ENCODE data around the gene ERCC5. TPM values are rescaled to one million over a fixed set of nuclear protein-coding genes. Genes with fewer than 3 reads are reported as not detected.
A peak's percentile ranks its signal among the peaks of the same experiment; 100 is the strongest.

ERCC5 gene
- total and polyA plus RNA-seq, 9 of the 15 experiments (the other 6 are each of a cell fraction or from before 2014, with no cell fraction given), result 7.4 to 43.1 (median 33.9) TPM

GRCh38 chr13:102800145-102801041 is 45.4 kb upstream of the ERCC5 start (continued):
- TF ChIP-seq CEBPZ (IDR thresholded peaks at IDR 0.05; ENCODE audit: borderline replicate concordance, low read depth, low read length), result no peak
- peak in 1 of 3 experiments; percentile 70 for TF ChIP-seq YY1 (IDR thresholded peaks at IDR 0.05; ENCODE audit: borderline replicate concordance in 1 of 3, control insufficient read depth in 1 of 3, extremely low read depth in 1 of 3, insufficient read depth in 3 of 3, insufficient read length in 1 of 3, insufficient replicate concordance in 2 of 3, low read depth in 1 of 3, low read length in 2 of 3)
- no peak for TF ChIP-seq ETV6 (IDR thresholded peaks at IDR 0.05; ENCODE audit: borderline replicate concordance in 1 of 2, low read depth in 2 of 2, low read length in 1 of 2)
- no peak for TF ChIP-seq ETV6 (CRISPR knock-in tag; IDR thresholded peaks at IDR 0.05; ENCODE audit: borderline replicate concordance)
- no peak for TF ChIP-seq ASH1L (IDR thresholded peaks at IDR 0.05; ENCODE audit: borderline replicate concordance, low read depth, partially characterized antibody)
- TF ChIP-seq ZBTB12 (CRISPR knock-in tag; IDR thresholded peaks at IDR 0.05), result no peak
- no peak for TF ChIP-seq SRF (CRISPR knock-in tag; IDR thresholded peaks at IDR 0.05)
- TF ChIP-seq L3MBTL2 (IDR thresholded peaks at IDR 0.05), result peak; percentile 68
- TF ChIP-seq POLR2H (tag; IDR thresholded peaks at IDR 0.05; ENCODE audit: low read depth), result no peak
- TF ChIP-seq ZEB2 (IDR thresholded peaks at IDR 0.05), result no peak
- no peak for TF ChIP-seq E2F3 (CRISPR knock-in tag; IDR thresholded peaks at IDR 0.05)
- TF ChIP-seq PKNOX1 (IDR thresholded peaks at IDR 0.05), result no peak
- no peak for TF ChIP-seq MEIS2 (IDR thresholded peaks at IDR 0.05; ENCODE audit: partially characterized antibody)
- no peak for TF ChIP-seq DNMT1 (IDR thresholded peaks at IDR 0.05)
- TF ChIP-seq CBX1 (IDR thresholded peaks at IDR 0.05; ENCODE audit: low read depth), result peak; percentile 47; the same call in 1 of the 2 replicates
- no peak for TF ChIP-seq HMGN3 (IDR thresholded peaks at IDR 0.05; ENCODE audit: borderline replicate concordance, extremely low read depth, insufficient read length, low read depth, low read length)
- no peak for TF ChIP-seq RNF2 (IDR thresholded peaks at IDR 0.05)
- no peak for TF ChIP-seq FOXJ2 (tag; IDR thresholded peaks at IDR 0.05)

All from K562 (cell line).